Measurements from ENCODE around the gene PURA.

- TF ChIP-seq CTCF (IDR thresholded peaks at IDR 0.05) (no peak), EZH2 (IDR thresholded peaks at IDR 0.05; ENCODE audit: borderline replicate concordance, insufficient read depth, low read depth, low read length, poor library complexity, severe bottlenecking) (no peak)
Observed at GRCh38 chr5:140076142-140076541, 37.8 kb upstream of the PURA start.

Measured in B cell (primary cell).